ENCODE results near the gene PNMA5. TPM values are rescaled to one million over a fixed set of nuclear protein-coding genes. Genes with fewer than 3 reads are reported as not detected.

PNMA5 gene
- total RNA-seq, 1 donor from 2014 or later, result not detected

DNA sequence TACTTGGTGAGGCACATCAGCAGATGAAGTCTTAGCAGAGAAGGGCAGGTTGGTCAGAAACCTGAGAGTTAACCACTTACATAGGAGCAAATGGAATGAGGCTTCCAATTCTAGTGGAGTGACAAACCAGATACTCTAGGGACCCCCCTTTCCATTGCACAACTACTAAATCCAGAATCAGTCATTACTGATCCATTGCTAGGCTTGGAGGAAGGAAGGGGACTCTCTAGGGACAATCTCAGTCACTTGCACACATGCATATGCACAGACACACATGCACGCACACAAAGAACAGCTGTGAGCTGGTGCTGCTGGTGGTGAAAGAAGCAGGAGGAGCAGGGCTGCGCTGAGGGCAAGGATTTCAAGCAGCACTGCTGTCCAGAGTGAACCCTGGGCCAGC lies 25.7 kb downstream of the PNMA5 start:
- intact Hi-C loops (cut with DNase I), result no loop called here
- ATAC-seq (ENCODE audit: poor library complexity), result no peak
- no peak for DNase-seq

DNA sequence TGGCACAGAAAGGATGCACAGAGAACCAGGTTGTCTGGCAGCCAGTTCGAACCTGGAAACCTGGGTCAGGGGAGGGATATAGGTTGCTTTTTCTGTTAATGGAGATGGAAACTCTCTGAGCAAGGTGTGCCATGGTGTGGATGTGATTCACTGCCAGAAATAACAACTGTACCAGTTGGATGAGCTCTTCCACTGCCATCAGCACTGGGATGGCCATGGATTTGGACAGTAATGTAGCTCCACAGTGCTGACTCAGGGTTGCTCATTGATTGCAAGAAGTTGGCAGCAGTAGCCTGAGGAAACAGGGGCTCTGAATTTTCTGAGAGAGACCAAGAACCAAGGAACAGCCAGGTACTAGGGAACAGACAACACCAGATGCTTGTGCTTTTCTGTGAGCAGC lies 33.8 kb downstream of the PNMA5 start:
- intact Hi-C loops (cut with DNase I), result no loop called here
- DNase-seq, result no peak
- ATAC-seq (ENCODE audit: poor library complexity), result no peak

DNA sequence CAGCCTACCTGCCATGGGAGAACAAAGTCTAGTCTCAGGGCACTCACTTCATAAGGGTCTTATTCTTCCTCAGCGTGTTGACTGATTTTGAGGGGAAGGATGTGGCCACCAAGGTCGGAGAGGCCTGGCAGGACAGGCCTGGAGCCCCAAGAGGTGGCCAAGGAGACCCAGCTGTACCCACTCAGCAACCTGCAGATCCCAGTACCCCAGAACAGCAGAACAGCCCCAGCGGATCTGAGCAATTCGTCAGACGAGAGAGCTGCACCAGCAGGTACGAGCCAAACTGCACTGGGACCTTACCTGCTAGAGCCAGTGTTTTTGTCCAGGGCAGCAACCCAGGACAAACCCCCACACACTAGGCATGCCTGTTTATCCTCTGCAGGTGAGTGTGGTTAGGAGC lies 34.3 kb downstream of the PNMA5 start:
- DNase-seq (no peak), ATAC-seq (ENCODE audit: poor library complexity) (no peak)
- intact Hi-C loops (cut with DNase I), result no loop called here

DNA sequence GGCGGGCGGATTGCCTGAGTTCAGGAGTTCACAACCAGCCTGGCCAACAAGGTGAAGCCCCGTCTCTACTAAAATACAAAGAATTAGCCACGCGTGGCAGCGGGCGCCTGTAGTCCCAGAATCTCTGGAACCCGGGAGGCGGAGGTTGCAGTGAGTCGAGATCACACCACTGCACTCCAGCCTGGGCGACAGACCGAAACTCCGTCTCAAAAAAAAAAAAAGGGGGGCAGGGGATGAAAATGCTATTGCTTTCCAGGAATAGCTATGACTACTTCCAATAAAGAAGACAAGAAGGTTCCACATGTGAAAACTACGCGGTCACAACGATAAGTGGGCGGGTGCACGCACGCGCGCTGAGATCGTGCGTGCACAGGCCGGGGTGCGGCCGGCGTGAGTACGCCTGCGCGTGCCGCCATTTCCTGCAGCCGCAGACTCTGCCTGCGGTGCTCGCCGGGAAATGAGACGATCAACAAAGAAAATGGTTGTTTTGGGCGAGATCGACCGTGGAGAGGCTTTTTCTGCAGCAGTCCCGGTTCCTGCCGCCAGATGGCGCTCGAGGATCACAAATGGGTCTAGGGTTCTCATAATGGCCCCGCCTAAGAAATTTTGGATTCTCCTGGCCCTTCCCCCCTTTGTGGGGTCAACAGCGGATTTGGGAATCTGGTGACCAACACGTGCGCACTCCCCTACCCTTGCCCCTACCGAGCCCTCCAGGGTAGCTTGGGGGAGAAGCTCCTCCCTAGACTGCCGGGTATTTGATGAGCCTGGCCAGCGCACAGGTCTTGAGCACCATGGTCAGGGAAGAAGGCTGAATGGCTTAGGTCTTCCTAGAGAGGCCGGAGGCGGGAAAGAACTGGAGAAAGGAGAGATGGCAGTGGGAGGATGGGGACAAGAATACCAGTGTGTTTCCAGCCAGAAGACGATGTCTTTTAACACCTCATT lies 35.1 kb downstream of the PNMA5 start:
- peak; percentile 92 for DNase-seq
- ATAC-seq (ENCODE audit: poor library complexity), result peak; percentile 99
- intact Hi-C loops (cut with DNase I), result no loop called here

DNA sequence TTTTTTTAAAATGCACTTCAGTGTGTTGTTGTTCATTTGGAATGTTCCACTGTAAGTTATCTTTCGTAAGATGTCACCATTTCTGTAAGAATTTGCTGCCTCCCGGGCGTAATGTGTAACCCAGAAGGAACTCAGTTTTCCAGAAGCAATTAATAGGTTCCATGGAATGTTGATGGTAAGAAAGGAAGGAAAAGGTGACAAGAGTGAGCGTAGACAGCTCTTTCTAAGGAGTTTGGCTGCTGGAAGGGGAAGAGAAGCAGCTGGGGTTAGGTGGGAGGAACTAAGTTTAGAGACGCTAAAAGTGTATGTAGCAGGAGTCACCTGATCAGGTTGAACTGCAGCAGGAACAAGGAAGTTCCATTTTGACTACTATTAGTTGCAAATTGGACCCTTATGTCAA lies 35.9 kb downstream of the PNMA5 start:
- no peak for ATAC-seq (ENCODE audit: poor library complexity)
- no peak for DNase-seq
- intact Hi-C loops (cut with DNase I), result no loop called here

DNA sequence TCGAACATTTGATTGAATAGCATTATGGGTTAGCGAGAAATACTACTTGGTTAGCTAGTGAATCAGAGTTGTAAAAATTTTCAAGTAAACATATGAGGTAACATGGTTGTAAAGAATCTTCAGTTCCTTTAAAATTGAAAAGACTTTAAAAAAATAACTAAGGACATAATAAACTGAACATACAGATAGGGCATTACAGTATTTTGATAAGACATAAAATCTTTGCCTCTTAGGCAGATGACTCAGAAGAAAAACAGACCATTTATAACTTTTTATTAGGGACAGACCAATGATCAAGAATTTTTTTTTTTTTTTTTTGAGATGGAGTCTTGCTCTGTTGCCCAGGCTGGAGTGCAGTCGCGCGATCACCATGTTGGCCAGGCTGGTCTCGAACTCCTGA lies 43.1 kb downstream of the PNMA5 start:
- no peak for ATAC-seq (ENCODE audit: poor library complexity)
- no peak for DNase-seq
- intact Hi-C loops (cut with DNase I), result no loop called here

GRCh38 chrX:152949114-152949513 lies 44.8 kb downstream of the PNMA5 start:
- DNase-seq, result no peak
- intact Hi-C loops (cut with DNase I), result no loop called here
- ATAC-seq (ENCODE audit: poor library complexity), result no peak

- intact Hi-C loops (cut with DNase I), result no loop called here
- DNase-seq, result no peak
- ATAC-seq (ENCODE audit: poor library complexity), result no peak
Observed at GRCh38 chrX:152946681-152947080, 47.2 kb downstream of the PNMA5 start.

- intact Hi-C loops (cut with DNase I), result no loop called here
- ATAC-seq (ENCODE audit: poor library complexity), result no peak
- DNase-seq, result no peak
Observed at GRCh38 chrX:152945021-152945979, 48.6 kb downstream of the PNMA5 start.

GRCh38 chrX:152943826-152944225 lies 50.1 kb downstream of the PNMA5 start:
- no peak for ATAC-seq (ENCODE audit: poor library complexity)
- DNase-seq, result no peak
- intact Hi-C loops (cut with DNase I), result no loop called here

GRCh38 chrX:152942077-152942442 lies 51.9 kb downstream of the PNMA5 start:
- peak; percentile 15 for ATAC-seq (ENCODE audit: poor library complexity)
- no peak for DNase-seq
- intact Hi-C loops (cut with DNase I), result no loop called here

DNA sequence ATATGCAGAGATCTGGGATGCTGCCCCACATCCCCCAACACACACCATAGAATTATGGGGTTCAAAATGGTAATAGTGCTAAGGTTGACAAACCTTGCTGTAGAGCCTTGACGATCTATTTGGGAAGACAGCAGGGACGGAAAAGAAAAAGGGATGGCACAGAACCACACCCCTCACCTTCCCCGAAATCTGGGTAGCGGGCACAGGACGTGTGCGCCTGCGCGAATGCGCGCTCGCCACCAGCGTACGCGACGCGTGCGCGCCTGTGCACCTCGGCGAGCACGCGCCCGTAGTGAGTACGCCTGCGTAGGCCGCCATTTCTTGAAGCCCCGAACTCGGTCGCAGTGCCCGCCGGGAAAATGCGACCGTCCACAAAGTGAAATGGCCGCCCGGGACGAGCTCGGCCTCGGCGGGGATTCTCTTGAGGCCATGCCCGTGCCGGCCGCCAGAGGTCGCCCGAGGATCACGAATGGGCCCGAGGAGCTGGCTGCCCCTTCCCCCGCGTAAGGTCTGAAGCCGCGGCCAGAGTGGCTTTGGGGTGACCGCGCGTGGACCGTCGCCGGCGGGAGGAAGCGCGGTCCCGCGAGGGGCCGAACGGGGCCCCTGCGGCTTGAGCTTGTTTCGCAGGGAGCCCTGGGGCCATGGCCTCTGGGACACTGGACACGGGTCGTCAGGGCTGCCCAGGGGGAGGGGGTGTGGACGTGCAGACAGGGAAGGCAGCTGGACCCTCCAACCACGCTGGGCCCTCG lies 52.4 kb downstream of the PNMA5 start:
- peak; percentile 97 for ATAC-seq (ENCODE audit: poor library complexity)
- peak; percentile 95 for DNase-seq
- intact Hi-C loops (cut with DNase I), result no loop called here

Other genes with a start within 250 kb of the PNMA5 start
- gene MAGEA2, start 240.3 kb downstream of the PNMA5 start, total RNA-seq, result not detected
- not detected for gene CSAG3, start 234.9 kb downstream of the PNMA5 start, total RNA-seq
- not detected for gene MAGEA6, start 224.4 kb downstream of the PNMA5 start, total RNA-seq
- 24.5 TPM for gene CETN2, start 163.4 kb downstream of the PNMA5 start, total RNA-seq
- gene NSDHL, start 163.1 kb downstream of the PNMA5 start, total RNA-seq, result 19.0 TPM
- gene ZNF185, start 96.0 kb downstream of the PNMA5 start, total RNA-seq, result 1.6 TPM
- 2.5 TPM for gene PNMA3, start 62.4 kb upstream of the PNMA5 start, total RNA-seq
- 3.0 TPM for gene PNMA6A, start 78.3 kb upstream of the PNMA5 start, total RNA-seq
- not detected for gene MAGEA1, start 185.2 kb upstream of the PNMA5 start, total RNA-seq